CD4-positive, alpha-beta T cell treated with Interleukin-6 for 4 hours (primary cell): ENCODE measurements around the gene ARHGEF4.
"Not testable (repeated sequence)": the region's sequence is repeated elsewhere in the genome, so short reads cannot be mapped to it uniquely, and the experiment has no call there.

ENCODE experiments used
- DNase-seq: peaks from one replicate; pipeline ENCODE4 v3.0.0-alpha.2; 2020; ENCODE audit warnings: mixed read lengths

ARHGEF4 gene

DNA sequence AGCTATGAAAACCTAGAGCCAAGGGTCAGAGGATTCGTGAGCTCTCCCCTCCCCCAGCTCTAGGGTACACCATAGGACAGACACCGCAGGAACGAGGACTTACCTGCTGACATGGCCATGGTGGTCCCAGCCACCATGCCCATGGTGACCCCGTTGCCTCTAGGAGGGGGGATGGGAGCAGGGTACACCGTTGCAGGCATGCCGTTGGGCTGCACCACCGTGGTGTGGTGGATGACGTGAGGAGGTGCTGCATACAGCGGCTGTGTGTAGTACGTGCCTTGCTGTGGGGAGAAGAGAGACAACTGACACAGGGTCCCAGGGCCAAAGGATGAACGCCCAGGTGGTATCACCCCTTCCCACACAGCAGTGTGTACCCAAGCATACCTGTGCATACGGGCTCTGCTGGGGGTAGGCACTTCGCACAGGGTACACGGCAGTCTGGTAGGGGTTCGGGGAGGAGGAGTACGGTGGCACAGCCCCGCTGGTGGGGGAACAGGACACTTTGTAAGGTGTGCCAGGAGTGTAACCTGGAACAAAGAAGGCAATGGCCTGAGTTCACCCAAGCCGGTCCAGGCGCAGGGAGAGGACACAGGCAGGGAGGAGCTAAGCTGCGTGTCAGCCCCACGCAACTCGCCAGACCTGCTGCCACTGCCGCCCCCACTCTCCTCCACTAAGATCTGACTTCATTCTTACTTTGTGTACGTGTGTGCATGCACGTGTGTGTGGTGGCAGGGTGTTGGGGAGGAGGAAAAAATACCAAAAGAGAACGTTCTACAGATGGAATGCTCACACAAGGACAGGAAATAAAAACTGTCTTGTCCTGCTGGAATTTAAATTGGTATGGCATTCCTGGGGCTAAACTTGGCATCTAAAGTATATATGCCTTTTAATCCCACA lies 218.7 kb downstream of the ARHGEF4 start:
- no peak for DNase-seq

DNA sequence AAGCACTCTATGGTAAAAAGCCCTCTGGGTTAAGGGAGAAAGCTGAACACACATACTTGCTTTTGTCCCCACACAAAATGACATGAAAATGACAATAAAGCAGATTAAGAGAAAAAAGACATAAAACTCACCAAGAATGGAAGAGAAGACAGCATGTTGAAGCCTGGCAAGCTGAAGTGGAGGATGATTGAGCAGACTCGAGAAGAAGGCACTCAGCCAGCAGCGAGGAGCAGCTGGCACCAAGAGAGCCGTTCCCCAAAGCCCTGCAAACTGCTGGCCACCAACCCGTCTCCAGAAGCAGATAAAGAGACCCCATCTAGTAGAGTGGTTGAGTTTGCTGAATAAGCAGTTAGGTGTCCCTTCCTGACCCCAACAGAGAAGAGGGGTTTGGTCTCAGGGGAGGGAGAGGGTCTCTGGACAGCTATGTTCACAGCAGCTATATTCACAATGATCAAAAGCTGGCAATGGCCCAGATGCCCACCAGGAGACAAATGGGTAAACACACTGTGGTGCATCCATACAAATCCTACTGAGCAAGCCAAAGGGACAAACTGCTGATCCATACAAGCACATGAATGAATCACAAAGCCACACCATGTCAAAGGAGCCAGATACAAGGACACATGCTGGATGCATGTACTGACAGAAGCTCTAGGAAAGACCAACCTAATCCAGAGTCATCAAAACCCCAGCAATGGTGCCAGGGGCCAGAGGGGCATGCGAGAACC lies 219.7 kb downstream of the ARHGEF4 start:
- DNase-seq = no peak

DNA sequence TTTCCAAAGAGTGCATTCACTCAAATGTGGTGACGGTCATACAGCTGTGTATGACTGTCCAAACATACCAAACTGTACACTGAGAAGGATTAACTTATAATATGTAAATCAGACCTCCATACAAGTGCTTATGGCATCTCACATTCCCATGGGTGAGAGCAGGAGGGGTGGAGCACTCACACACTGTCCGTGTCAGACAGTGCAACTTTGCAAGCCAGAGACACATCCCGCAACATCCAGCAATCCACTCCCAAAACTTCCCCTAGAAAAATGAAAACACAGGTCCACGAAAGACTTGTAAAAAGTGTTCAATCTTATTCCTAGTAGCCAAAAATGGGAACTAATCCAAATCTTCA lies 220.2 kb downstream of the ARHGEF4 start:
- DNase-seq = no peak

DNA sequence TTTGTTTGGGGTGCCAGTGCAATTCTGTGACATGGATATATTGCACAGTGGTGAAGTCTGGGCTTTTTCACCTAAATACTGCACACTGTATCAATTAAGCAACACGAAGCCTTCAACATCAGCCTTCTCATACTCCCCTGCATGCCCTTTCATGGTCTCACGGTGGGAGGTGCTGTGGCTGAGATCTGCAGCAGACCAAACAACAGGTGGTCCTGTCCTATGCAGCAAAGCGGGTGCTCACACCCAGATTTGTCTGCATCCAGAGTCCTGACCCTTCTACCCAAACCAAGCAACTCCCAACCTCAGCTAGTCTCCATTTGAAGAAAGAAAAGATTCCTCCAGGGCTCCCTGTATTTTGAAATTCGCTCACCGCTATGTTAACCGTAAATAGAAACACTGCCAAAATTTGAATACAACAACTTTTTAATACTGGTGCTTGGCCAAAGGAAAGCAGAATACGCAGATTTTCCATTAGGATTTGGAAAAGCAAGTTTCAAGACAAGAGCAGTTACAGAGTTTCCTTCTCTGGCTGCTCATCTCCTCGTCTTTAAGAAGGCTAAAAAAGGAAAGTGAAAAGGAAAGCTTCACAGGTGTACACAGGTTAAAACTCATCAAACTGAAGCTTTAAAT lies 221.6 kb downstream of the ARHGEF4 start:
- DNase-seq = no peak

DNA sequence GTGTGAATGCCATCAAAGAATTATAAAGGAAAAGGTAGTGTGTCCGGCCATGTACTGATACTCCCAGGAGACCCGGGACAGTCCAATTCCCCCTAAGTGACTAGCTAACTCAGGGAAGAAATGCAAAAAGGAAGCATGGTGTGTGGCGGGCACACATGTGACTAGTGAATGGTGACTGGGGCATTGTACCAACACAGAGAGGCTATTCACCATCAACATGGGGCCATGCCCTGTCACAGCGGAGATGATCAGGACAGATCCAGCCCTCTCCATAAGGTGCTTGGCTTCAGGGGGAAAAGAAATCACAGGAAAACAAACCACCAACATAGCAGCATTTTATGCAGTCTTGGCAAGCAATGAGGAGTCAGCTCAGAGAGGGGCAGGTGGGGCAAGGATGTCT lies 222.2 kb downstream of the ARHGEF4 start:
- no peak for DNase-seq

DNA sequence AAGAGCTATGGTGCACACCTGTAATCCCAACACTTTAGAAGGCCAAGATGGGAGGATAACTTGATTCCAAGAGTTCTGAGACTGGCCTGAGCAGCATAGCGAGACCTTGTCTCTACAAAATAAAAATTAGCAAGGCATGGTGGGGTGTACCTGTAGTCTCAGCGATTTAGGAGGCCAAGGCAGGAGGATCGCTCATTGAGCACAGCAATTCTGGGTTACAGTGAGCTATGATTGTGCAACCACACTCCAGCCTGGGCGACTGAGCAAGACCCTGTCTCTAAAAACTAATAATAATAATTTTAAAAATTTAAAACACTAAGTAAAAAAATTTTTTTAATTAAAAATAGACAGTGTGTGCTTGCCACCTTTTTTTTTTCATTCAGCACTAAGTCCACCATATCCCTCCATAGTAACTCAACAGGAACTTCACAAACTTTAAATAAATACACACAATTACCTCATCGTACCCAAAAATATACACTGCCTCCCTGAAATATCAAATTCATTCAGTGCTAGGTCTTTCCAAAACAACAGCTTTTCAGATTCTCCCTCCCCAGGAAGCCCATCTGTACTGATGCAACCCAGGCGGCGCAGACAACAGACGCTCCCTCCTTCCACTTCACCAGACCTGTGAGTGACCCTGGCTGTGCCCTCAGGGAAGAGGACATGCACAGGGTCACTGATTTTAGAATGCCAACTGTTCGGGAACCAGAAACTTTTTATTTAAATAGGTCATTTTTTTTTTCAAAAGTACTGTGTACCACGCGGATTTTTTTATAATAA lies 227.0 kb downstream of the ARHGEF4 start:
- no peak for DNase-seq

DNA sequence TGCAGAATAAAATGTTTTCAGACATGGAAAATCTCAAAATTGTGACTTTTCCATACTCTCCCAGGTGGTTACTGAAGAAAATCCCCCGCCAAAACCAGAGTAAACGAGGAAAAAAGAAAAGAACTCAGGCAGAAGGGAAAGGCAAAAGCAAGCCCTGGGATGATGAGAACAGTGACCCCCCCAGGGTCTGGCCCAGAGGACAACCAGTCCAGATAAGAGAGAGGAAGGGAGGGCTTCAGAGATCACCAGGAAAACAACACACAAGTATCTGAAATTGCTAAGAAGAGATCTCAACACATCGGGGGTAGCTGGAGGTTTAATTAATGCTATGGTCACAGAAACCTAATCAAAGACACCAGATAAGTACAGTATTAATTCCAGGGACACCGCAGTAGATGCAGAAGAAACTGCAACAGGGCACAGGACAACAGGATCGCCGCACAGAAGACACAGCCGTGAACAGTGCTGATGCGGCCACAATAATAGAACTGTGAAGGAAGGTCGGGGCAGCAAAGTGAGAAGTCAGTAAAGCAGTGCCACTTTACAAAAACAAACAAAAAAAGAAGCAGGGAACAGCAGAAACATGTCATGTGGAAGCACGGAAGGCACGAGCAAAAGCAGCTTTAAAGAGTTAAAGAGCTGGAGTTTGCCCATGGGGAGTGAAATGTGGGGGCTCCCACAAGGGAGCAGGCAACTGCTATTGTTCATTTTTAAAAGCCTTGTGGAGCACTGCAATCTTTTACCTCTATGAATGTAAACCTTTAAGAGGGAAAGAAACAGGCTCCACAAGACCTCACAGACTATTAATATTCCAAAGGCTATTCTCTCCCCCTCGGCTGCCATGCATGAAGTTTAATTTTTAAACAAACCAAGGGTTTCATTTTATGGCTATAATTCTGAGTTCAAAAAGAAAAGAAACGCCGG lies 228.1 kb downstream of the ARHGEF4 start:
- DNase-seq = no peak

DNA sequence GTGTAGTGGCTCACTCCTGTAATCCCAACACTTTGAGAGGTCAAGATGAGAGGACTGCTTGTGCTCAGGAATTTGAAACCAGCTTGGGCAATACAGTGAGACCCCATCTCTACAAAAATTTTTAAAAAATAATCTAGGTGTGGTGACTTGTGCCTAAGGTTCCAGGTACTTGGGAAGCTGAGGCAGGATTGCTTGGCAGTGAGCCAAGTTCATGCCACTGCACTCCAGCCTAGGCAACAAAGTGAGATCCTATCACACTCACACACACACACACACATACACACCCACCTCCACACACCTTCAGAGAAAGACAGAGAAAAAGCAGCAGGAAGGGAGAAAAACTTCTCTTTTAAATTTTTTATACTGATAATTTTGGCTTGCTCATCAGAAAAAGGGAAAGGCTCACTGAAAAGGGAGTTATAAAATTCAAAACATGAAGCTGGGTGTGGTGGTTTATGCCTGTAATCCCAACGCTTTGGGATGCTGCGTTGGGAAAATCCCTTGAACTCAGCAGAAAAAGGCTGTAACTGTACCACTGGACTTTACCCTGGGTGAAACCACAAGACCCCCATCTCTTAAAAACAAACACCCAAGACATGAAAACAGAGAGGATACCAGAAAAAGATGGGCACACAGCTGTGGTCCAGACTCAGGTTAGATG lies 230.9 kb downstream of the ARHGEF4 start:
- no peak for DNase-seq

DNA sequence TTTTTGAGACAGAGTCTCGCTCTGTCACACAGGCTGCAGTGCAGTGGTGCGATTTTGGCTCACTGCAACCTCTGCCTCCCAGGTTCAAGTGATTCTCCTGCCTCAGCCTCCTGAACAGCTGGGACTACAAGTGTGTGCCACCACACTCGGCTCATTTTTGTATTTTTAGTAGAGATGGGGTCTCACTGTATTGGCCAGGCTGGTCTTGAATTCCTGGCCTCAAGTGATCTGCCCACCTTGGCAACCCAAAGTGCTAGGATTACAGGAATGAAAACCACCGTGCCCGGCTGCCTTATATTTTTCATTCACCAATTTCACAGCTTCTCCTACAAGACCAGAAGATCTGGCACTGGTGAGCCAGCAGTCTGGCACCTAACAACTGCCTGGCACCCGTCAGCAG lies 231.5 kb downstream of the ARHGEF4 start:
- DNase-seq = not testable (repeated sequence)

DNA sequence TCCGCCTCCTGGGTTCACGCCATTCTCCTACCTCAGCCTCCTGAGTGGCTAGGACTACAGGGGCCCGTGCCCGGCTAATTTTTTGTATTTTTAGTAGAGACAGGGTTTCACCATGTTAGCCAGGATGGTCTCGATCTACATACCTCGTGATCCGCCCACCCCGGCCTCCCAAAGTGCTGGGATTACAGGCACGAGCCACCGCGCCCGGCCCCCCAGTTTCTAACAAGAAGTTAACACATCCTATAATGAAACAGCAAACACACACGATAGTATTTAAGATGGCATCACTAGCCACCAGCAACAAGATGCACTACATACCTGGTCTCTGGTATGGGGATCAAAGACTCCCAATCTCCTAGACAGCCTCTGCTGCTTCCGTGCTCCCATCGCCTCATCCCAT lies 238.9 kb downstream of the ARHGEF4 start:
- not testable (repeated sequence) for DNase-seq

DNA sequence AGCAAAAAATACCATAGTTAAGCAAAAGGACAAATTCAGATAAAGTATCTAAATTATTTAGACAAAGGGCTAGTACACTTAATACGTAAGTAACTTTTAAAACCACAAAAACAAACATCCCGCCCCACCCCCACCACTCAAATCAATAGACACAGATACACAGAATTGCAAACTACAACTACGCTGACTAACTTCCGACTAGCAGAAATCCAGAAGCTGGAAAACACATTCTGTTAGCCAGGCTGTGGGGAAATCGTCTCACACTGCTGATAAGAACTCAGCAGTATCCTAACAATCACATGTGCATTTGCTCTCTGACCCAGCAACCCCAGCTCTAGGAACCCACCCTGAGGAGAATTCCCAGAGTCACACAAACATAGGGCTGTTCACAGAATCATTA lies 240.0 kb downstream of the ARHGEF4 start:
- DNase-seq = no peak

DNA sequence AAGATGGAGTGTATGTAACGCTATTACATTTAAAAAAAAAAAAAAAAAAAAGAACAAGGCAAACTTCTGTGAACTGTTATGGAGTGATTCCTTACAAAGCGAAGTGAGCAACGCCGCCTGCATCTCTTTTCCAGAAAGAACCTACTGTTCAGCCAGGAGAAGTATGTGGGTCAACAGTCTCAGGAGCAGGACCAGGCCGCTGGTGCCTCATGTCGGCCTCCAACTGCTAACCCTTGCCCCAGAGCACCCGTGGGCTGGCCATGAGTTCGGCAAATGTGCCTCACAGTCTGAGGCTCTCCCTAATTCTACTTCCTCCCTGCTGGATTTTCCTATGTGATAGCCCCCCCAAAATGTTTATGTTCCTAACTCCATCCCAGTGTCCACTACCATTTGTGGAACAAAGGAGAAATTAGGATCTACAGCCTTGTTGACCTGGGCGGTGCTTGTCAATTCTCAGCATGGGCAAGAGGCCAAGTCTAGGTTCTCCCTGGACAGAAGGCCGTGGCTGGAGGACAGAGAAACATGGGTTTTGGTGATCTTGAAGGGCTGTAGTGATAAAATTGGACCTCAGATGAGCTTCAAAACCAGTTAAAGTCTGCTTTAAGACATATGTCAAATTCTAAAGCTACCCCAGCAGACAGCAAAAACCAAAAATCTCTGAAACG lies 240.6 kb downstream of the ARHGEF4 start:
- DNase-seq = no peak

DNA sequence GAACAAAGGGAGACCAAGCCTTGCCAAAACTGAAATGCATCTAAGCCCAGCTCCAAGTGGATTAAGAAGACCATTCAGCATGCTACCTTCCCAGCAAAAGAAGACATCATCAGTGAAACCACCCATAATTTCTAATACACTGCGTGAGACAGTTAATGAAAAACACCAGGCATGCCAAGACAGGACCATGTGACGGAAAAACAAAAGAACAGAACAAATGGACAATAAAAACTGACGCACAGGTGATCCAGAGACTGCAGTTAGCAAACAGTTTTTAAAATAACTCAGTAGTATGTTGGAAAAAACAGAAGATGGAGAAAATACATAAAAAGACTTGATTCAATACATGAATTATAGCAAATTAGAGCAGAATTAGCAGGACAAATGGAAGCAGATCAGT lies 241.3 kb downstream of the ARHGEF4 start:
- no peak for DNase-seq

DNA sequence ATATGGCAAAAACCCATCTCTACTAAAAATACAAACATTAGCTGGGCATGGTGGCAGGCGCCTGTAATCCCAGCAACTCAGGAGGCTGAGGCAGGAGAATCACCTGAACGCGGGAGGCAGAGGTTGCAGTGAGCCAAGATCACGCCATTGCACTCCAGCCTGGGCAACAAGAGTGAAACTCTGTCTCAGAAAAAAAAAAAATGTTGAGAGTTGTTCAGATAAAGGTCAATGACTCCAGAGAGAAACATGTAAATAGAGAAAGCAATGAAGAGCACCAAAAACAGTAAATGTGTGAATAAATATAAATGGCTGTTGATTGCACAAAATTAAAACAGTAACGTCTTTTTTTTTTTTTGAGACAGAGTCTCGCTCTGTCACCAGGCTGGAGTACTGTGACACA lies 243.2 kb downstream of the ARHGEF4 start:
- DNase-seq = not testable (repeated sequence)

DNA sequence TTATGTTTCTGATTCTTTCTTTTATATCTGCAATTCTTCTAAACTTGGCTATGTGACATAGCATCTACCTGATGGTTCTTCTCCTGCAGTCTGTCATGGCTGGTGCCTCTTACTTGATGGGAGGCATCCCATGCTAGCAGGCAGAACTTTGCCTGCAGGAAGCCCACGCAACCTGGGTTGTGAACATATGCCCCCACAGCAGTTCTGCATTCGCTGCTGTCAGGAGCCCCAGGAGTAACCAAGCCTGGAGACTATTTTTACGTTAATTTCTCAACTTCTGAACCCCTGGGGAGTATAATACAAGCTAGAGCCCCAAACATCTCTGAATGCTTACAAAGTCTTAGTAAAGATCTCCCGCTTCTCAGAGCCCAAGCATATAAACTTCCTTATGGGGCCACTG lies 244.5 kb downstream of the ARHGEF4 start:
- DNase-seq = no peak

DNA sequence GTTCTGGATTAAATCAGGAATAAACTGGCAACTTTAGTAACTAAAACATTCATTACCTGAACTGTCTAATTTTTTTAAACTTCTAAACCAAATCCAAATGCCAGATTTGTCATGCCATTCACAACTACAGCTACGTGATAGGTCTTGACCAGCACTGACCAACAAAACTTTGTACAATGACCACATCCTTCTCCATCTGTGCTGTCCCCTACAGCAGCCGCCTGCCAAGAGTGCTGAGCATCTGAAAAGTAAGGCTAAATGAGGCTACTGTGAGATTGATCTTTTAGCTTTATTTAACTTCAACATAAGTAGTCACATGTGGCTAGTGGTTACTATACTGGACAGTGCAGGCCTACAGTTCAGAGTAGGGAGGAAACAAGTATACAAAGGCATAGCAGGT lies 248.9 kb downstream of the ARHGEF4 start:
- no peak for DNase-seq

DNA sequence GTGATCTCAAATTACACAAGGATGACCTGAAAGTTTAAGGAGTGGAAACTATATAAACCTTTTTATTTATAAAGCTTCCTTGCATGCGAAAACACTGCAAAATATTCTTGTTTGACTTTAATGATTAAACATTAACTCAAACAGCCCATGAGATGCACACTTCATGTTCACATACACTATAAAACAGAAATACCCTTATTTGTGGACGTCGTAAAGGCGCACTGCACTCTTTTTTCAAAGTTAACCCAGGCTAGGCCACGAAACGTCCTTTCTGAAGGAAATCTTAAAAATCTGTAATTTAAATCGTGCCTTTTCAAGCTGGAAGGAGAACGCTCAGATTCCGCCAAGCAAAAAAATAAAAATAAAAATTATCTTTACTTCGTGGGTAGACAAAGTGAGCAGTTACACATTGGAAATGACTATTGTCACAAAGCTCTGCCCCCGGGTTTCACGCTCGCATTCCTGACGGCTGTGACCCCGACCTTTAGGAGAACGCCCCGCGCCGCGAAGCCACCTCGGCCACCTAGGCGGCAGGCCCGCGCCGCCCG lies 255.8 kb downstream of the ARHGEF4 start:
- no peak for DNase-seq

DNA sequence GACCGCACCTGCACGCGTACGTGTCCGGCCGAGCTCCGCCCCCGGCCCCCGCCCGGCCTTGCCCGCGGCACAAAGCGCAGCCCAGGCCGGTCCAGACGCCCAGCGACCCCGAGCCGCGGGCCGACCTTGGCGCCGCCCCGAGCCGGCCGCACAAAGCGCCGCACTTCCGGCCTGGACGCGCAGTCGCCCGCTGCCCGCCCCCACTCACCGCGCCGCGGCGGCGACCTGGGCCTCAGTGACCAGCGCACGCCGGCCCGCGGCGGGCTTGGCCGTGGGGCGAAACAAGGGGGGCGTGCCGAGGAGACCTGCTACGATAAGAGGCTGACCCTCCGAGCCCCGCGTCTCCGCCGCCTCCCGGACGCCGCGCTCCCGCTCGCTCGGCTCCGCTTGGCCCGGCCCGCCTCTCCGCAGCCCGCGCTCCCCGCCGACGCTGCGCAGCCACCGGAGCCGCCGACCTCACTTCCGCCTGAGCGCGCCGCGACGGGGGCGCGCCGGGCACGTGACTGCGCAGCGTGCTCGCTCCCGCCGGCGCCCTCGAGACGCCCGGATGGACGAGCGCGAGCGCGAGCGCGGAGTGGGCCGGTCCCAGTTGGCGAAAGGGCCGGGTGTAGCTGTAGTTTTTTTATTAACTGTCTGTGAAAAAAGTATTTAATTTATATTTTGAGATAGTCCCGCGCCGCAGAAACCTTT lies 256.4 kb downstream of the ARHGEF4 start, which contains the start of gene FAM168B:
TSS of gene FAM168B (minus strand) at position 455 of the 690 bp plus-strand sequence. CDS start 10,814 bp downstream, outside the sequence.
- peak; percentile 88 for DNase-seq

DNA sequence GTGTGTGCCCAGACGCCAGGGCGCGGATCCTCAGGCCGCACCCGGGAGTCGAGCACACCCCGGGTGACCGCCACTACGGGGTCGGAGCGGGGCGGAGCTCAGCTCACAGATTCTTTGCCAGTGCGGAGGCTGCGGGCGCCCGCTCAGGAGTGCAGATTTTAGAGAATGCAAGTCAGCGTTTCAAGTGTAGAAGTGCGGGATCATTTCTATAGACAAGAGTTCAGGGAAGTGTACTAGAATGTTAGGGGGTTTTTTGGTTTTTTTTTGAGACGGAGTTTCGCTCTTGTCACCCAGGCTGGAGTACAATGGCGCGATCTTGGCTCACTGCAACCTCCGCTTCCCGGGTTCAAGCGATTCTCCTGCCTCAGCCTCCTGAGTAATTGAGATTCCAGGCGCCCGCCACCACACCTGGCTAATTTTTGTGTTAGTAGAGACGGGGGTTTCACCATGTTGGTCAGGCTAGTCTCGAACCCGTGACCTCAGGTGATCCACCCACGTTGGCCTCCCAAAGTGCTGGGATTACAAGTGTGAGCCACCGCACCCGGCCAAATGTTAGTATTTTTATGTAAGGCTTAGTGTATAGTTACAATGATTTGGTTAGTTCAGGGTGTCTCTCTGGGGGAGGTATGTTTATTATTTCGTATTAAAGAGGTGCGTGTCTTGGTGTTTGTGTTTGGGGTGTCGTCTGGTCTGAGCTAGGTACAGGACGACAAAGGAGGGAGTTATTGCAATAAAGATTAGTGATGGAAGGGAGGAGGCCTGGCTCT lies 257.2 kb downstream of the ARHGEF4 start:
- no peak for DNase-seq
